ENCODE measurements around the gene CADPS. TPM values are rescaled to one million over a fixed set of nuclear protein-coding genes. Genes with fewer than 3 reads are reported as not detected.

The CADPS gene
- total RNA-seq, 1 donor from 2014 or later: 45.1 TPM

GRCh38 chr3:62761711-62762110 is 113.5 kb downstream of the CADPS start:
- intact Hi-C loops (cut with DNase I): no loop called here
- DNase-seq (ENCODE audit: low spot score): no peak

- intact Hi-C loops (cut with DNase I): no loop called here
- DNase-seq (ENCODE audit: low spot score): no peak
Measured at GRCh38 chr3:62761311-62761710, 113.9 kb downstream of the CADPS start.

GRCh38 chr3:62758296-62759066 is 116.7 kb downstream of the CADPS start:
- intact Hi-C loops (cut with DNase I): no loop called here
- no peak for DNase-seq (ENCODE audit: low spot score)

DNA sequence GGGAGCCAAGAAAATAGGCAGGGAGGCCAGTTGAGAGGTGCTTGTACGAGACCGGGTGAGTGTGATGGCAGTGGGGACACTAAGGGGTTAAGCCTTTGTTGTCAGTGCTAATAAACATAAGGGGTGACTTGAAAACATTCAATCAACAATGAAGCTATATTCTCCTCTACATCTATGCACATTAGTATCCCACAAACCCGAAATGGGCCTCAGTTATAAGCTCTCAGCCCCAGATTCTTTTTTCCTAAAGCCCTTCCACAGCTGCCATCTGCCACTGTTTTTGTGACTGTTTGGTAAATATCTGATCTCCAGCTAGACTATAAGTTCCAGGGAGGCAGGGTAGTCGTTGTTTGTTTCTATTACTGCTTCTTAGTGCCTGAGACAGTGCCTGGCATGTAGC is 118.2 kb downstream of the CADPS start:
- intact Hi-C loops (cut with DNase I): no loop called here
- DNase-seq (ENCODE audit: low spot score): no peak

GRCh38 chr3:62755285-62755684 is 119.9 kb downstream of the CADPS start:
- intact Hi-C loops (cut with DNase I): no loop called here
- DNase-seq (ENCODE audit: low spot score): no peak

- DNase-seq (ENCODE audit: low spot score): no peak
- intact Hi-C loops (cut with DNase I): loop anchor here (5.0 kb wide), 1 partner anchor 483 kb away; no protein-coding TSS in a partner anchor
Measured at GRCh38 chr3:62749657-62750056, 125.6 kb downstream of the CADPS start.

- intact Hi-C loops (cut with DNase I): loop anchor here (5.0 kb wide), 1 partner anchor 483 kb away; no protein-coding TSS in a partner anchor
- DNase-seq (ENCODE audit: low spot score): no peak
Measured at GRCh38 chr3:62749130-62749529, 126.1 kb downstream of the CADPS start.

GRCh38 chr3:62737449-62737848 is 137.8 kb downstream of the CADPS start:
- intact Hi-C loops (cut with DNase I): no loop called here
- DNase-seq (ENCODE audit: low spot score): no peak

DNA sequence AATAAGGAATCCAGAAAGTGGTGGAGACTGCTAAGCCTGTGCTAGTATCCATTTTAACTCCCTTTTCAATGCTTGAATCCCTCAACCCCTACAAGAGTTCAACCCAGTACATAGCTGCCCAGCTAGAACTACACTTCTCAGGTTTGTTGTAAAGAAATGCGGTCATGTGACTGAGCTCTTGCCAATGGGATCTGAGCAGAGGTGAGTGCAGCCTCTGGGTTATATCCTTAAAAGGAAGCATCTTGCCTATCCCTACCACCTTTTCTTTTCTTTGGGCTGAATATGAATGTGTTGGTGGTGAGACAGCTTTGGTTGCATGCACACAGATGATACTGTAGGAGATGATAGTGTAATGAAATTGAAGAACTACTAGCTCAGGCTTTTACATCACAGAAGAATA is 139.7 kb downstream of the CADPS start:
- DNase-seq (ENCODE audit: low spot score): no peak
- intact Hi-C loops (cut with DNase I): no loop called here

DNA sequence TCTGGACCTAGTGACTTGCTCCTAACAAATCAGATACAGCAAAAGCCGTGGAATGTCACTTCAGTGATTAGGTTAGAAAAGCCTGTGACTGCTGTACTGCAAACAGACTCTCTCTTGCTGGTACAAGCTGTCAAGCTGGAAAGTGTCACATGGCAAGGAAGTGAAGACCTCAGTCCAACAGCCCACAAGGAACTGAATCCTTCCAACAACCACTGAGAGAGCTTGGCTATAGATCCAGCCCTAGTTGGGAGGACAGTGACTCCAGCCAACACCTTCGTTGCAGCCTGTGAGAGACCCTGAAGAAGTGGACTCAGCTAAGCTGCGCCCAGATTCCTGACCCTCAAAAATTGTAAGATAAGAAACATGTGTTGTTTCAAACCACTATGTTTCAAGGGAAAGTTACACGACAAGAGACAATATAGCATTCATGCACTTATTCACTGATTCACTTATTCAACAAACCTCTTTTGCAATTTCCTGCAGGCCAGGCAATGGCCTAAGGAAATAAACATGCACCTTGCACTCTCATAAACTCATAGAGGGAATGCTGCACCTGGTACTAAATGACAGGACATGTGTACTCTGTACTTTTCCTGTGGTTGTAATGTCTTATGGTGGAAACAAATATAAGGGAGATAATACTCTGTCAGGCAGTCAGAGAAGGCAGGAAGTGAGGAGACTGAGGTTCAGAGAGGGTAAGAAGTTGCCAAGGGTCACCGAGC is 142.9 kb downstream of the CADPS start:
- DNase-seq (ENCODE audit: low spot score): no peak
- intact Hi-C loops (cut with DNase I): no loop called here

DNA sequence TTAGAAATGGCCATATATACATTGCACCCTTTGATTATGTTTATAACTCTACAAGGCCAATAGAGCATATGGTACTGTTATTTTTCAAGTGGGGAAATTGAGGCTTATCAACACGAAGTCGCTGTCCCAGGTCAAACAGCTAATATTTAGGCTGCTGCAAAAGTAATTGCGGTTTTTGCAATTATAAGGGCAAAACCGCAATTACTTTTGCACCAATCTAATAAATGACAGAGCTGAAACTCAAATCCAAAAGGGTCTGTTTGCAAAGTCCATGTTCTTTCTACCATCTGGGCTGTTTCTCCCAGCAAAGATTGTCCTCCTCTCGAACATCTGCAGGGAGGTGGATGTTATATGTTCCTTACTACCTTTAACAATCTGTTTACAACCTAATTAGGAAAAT is 147.2 kb downstream of the CADPS start:
- intact Hi-C loops (cut with DNase I): no loop called here
- DNase-seq (ENCODE audit: low spot score): no peak

DNA sequence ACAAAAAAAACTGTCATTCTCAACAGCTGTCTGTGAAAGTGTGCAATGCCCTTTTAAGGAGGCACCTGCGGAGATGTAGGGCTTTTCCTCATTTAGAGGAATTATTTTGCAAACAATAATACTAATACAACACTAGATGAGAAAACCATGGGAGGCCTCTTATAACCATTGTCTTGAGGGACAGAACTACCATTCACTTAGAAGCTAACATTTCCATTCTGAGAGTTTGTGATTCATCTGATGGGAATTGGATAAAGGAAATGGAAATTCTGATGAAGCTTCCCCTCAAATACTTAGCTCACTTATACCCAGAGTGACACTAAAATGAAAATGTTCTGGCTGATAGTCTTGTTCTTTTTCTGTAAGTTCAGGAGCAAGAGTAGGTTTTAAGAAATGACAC is 147.7 kb downstream of the CADPS start:
- DNase-seq (ENCODE audit: low spot score): no peak
- intact Hi-C loops (cut with DNase I): no loop called here

- intact Hi-C loops (cut with DNase I): no loop called here
Measured at GRCh38 chr3:62724503-62724902, 150.7 kb downstream of the CADPS start.

DNA sequence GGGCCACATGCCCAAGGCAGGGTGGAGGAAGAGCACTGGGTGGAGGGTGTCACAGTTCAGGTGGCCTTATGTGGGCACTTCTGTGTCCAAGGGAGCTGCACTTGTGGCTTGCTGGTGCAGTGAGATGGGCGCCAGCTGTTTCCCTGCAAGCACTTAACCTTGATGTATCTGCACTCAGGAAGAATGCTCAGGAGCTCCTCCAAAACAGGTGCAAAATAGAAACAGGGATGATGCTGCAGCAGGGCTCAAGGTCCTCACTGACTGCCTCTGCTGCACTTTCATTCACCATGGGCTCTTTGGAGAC is 151.3 kb downstream of the CADPS start:
- no peak for DNase-seq (ENCODE audit: low spot score)
- intact Hi-C loops (cut with DNase I): no loop called here

More at GRCh38 chr3:62724503-62724902, 150.7 kb downstream of the CADPS start:
- no peak for DNase-seq (ENCODE audit: low spot score)

GRCh38 chr3:62723166-62723913 is 151.9 kb downstream of the CADPS start:
- no peak for DNase-seq (ENCODE audit: low spot score)
- intact Hi-C loops (cut with DNase I): no loop called here

DNA sequence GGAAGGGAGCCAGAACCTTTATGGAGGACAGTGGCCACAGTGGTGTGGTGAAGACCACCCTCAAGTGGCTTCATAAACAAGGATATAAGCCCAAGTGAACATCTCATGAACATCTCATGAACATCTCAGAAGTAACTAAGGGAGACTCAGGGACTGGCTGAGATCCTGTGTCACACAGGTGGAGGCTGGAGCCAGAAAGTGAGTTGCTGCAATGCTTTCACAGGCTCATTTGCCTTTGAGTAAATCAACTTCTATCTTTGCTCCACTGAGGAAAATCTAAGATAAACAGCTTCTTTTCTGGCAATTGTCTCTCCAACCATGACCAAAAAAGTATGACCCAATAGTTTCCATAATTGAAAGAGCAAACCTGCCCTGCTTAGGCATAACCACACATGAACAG is 152.9 kb downstream of the CADPS start:
- intact Hi-C loops (cut with DNase I): no loop called here
- no peak for DNase-seq (ENCODE audit: low spot score)

GRCh38 chr3:62718515-62719320 is 156.5 kb downstream of the CADPS start:
- DNase-seq (ENCODE audit: low spot score): no peak
- intact Hi-C loops (cut with DNase I): no loop called here

DNA sequence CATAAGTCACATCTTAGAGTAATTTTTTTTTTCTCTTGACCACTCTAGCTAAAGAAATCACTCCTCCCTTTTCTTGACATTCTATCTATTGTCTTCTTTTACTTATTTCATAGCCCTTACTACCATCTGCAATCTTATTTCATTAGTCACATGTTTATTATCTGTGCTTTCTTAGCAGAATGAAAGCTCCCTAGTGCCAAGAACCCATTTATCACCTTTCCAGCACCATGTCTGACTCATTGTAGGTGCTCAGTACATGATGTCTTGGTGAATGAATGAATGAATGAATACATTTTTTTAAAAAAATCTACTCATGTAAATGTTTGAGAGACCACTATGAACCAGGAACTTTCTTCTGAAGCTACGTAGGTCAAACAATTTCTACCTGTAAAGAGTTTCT is 157.2 kb downstream of the CADPS start:
- intact Hi-C loops (cut with DNase I): no loop called here
- DNase-seq (ENCODE audit: low spot score): no peak

- intact Hi-C loops (cut with DNase I): no loop called here
- no peak for DNase-seq (ENCODE audit: low spot score)
Measured at GRCh38 chr3:62712746-62713145, 162.5 kb downstream of the CADPS start.

DNA sequence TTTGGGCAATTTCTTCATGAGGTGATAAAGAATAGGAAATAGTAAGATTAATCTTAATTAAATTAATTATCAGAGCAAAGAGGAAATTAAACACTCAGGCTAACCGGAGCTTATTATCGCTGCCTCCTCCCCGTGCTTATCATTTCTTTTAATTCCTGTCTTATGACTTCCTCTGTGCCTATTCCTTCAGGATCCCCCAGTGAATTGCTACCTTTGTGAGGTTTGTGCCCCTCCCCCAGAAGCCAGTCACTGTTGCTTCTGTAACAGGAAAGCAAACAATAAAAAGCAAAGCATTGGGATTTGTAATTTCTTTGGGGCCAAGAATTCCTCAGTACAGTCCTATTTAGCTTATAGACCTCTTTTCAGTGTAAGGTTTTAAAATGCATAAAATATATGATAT is 164.5 kb downstream of the CADPS start:
- DNase-seq (ENCODE audit: low spot score): no peak
- intact Hi-C loops (cut with DNase I): no loop called here

Measured in cardiac septum (tissue), 1 donor.